HepG2 (cell line): ENCODE measurements around the gene HDLBP. TPM values are rescaled to one million over a fixed set of nuclear protein-coding genes. Genes with fewer than 3 reads are reported as not detected.

Experiments used
- MAZ ChIP-seq, 2 experiments: sonication (generic) in 1 of 2; formaldehyde crosslinking in 1 of 2; IDR thresholded peaks; 2 replicates each; pipeline versions ENCODE4 v1.5.0 to v1.6.1; 2012 to 2020; ENCODE audit warnings: low read depth in 2 of 2, mild to moderate bottlenecking in 2 of 2, borderline replicate concordance in 1 of 2, improper control_type of control experiment in 1 of 2, low read length in 1 of 2, missing genetic modification reagents in 1 of 2, moderate library complexity in 1 of 2
- RFXAP ChIP-seq: sonication (generic); formaldehyde crosslinking; IDR thresholded peaks from 2 replicates; pipeline ENCODE4 v1.4.0; 2020; ENCODE audit warnings: missing genetic modification reagents, borderline replicate concordance
- TCF7 ChIP-seq: sonication (generic); IDR thresholded peaks from 2 replicates; pipeline ENCODE4 v1.6.1; 2016; ENCODE audit warnings: antibody characterized with exemption, low read depth
- ZEB1 ChIP-seq: IDR thresholded peaks from 2 replicates; pipeline ENCODE4 v1.6.1; 2012; ENCODE audit warnings: mild to moderate bottlenecking, low read depth, inconsistent platforms; ENCODE audit not compliant: insufficient replicate concordance
- ZNF282 ChIP-seq: fragments of 450-650 bp; IDR thresholded peaks from 2 replicates; pipeline ENCODE4 v1.6.1; 2018; ENCODE audit not compliant: partially characterized antibody
- ZNF333 ChIP-seq: sonication (generic); formaldehyde crosslinking; IDR thresholded peaks from 2 replicates; pipeline ENCODE4 v1.4.0; 2020; ENCODE audit warnings: mild to moderate bottlenecking, missing genetic modification reagents, borderline replicate concordance
- ZNF709 ChIP-seq: sonication (generic); formaldehyde crosslinking; IDR thresholded peaks from 2 replicates; pipeline ENCODE4 v1.5.0; 2020; ENCODE audit warnings: mild to moderate bottlenecking, missing genetic modification reagents
- ZNF788 ChIP-seq: sonication (generic); formaldehyde crosslinking; IDR thresholded peaks from 2 replicates; pipeline ENCODE4 v1.5.0; 2020; ENCODE audit warnings: mild to moderate bottlenecking, missing genetic modification reagents, borderline replicate concordance
- polyA plus RNA-seq, 8 experiments: library from polyadenylated mRNA; depleted of rRNA in 3 of 8; stranded (reverse) in 7 of 8; unstranded in 1 of 8; fragments of >200 nt; fragmentation: Illumina TruSeq in 4 of 8; extraction: Trizol in 4 of 8; gene quantifications; 2 replicates each; pipeline versions ENCODE4 v1.2.1 to v1.2.3, GENCODE V29; 2011 to 2016; ENCODE audit warnings: low read depth in 4 of 8, missing spikeins in 1 of 8, mixed read lengths in 1 of 8; ENCODE audit not compliant: insufficient read depth in 1 of 8
- total RNA-seq, 5 experiments: library from RNA; depleted of rRNA; stranded (reverse); fragments of >200 nt; fragmentation: Illumina TruSeq; extraction: Trizol; gene quantifications; 2 replicates each; pipeline ENCODE4 v1.2.3, GENCODE V29; 2016; ENCODE audit warnings: low read depth in 1 of 5
- TF ChIP-seq, protein P1 (sequence below): IDR thresholded peaks from 2 replicates; pipeline ENCODE4 v1.6.1; 2016; ENCODE audit warnings: mild to moderate bottlenecking, missing biosample characterization, missing genetic modification reagents
- TF ChIP-seq, protein P2 (sequence below): sonication (generic); formaldehyde crosslinking; IDR thresholded peaks from 2 replicates; pipeline ENCODE4 v1.4.0; 2020; ENCODE audit warnings: missing genetic modification reagents
- TF ChIP-seq, protein P3 (sequence below): sonication (generic); formaldehyde crosslinking; IDR thresholded peaks from 2 replicates; pipeline ENCODE4 v1.4.0; 2020; ENCODE audit warnings: mild to moderate bottlenecking, missing genetic modification reagents
- TF ChIP-seq, protein P4 (sequence below): sonication (generic); formaldehyde crosslinking; IDR thresholded peaks from 2 replicates; pipeline ENCODE4 v1.4.0; 2020; ENCODE audit warnings: missing genetic modification reagents, mild to moderate bottlenecking, borderline replicate concordance
- TF ChIP-seq, protein P5 (sequence below): sonication (generic); formaldehyde crosslinking; IDR thresholded peaks from 2 replicates; pipeline ENCODE4 v1.4.0; 2020; ENCODE audit warnings: missing genetic modification reagents

HDLBP gene
- total and polyA plus RNA-seq, 2 of the 13 experiments (the other 11 are each of a cell fraction or from before 2014, with no cell fraction given) = 464 to 707 TPM

DNA sequence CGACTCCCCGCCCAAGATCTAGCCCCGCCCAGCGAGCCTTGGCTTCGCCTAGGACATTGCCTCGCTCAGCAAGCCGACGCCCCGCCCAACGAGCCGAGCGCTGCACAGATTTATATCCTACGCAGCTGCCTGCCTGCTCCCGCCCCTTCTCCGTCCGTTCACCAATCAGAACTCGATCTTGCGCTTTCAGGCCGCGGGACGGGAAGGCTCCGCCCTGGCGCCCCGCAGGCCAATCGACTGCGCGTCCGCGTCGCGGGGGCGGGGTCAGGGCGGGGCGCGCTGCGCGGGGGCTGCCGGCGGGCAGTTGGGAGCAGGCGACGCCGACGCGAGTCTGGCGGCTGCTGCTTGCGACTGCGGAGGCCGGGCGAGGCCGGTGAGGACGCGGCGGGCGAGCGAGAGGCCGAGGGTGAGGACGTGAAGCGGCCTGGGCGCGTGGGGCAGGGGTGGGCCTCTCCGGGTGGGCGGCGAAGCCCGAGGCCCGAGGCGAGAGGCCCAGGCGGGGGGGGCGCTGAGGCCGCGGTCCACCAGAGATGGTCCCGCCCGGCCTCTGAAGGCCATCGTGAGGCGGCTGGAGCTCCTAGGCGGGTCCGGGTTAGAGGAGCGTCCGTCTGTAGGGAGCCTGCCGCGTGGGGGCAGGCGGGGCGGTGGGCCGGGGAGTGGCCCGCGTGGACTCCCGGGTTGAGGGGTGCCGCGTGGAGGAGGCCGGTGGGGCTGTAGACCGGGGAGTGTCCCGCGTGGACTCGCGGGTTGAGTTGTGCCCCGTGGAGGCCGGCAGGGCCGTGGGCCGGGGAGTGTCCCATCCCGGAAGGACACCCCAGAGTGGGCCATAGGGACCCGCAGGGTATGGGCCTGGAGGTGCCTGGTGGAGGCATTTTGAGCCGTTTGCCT lies 40.8 kb upstream of the HDLBP start, which contains the start of gene FARP2 (continued):
- TF ChIP-seq, protein P1, sequence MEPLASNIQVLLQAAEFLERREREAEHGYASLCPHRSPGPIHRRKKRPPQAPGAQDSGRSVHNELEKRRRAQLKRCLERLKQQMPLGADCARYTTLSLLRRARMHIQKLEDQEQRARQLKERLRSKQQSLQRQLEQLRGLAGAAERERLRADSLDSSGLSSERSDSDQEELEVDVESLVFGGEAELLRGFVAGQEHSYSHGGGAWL (CRISPR knock-in tag) = peak; percentile 83; the same call in 1 of the 2 replicates
- no peak for TF ChIP-seq RFXAP (CRISPR knock-in tag)
- no peak for TF ChIP-seq ZNF282
- peak; percentile 84; the same call in 1 of the 2 replicates for TF ChIP-seq ZNF788 (CRISPR knock-in tag)
- TF ChIP-seq, protein P2, sequence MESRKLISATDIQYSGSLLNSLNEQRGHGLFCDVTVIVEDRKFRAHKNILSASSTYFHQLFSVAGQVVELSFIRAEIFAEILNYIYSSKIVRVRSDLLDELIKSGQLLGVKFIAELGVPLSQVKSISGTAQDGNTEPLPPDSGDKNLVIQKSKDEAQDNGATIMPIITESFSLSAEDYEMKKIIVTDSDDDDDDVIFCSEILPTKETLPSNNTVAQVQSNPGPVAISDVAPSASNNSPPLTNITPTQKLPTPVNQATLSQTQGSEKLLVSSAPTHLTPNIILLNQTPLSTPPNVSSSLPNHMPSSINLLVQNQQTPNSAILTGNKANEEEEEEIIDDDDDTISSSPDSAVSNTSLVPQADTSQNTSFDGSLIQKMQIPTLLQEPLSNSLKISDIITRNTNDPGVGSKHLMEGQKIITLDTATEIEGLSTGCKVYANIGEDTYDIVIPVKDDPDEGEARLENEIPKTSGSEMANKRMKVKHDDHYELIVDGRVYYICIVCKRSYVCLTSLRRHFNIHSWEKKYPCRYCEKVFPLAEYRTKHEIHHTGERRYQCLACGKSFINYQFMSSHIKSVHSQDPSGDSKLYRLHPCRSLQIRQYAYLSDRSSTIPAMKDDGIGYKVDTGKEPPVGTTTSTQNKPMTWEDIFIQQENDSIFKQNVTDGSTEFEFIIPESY (CRISPR knock-in tag) = peak; percentile 6; the same call in 1 of the 2 replicates
- 0 out of 2 replicates have a peak, but pooled peaks have one; percentile 7 for TF ChIP-seq MAZ (IDR thresholded peaks at IDR 0.05; ENCODE audit: borderline replicate concordance, low read depth, low read length)
- peak; percentile 97 for TF ChIP-seq MAZ (CRISPR knock-in tag; IDR thresholded peaks at IDR 0.05; ENCODE audit: low read depth)
- TF ChIP-seq, protein P3, sequence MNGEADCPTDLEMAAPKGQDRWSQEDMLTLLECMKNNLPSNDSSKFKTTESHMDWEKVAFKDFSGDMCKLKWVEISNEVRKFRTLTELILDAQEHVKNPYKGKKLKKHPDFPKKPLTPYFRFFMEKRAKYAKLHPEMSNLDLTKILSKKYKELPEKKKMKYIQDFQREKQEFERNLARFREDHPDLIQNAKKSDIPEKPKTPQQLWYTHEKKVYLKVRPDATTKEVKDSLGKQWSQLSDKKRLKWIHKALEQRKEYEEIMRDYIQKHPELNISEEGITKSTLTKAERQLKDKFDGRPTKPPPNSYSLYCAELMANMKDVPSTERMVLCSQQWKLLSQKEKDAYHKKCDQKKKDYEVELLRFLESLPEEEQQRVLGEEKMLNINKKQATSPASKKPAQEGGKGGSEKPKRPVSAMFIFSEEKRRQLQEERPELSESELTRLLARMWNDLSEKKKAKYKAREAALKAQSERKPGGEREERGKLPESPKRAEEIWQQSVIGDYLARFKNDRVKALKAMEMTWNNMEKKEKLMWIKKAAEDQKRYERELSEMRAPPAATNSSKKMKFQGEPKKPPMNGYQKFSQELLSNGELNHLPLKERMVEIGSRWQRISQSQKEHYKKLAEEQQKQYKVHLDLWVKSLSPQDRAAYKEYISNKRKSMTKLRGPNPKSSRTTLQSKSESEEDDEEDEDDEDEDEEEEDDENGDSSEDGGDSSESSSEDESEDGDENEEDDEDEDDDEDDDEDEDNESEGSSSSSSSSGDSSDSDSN (CRISPR knock-in tag) = peak; percentile 95; the same call in 1 of the 2 replicates
- no peak; the same call in 1 of the 2 replicates for TF ChIP-seq ZNF333 (CRISPR knock-in tag)
- no peak for TF ChIP-seq ZEB1
- peak; percentile 50; the same call in 1 of the 2 replicates for TF ChIP-seq ZNF709 (CRISPR knock-in tag)
- TF ChIP-seq, protein P4, sequence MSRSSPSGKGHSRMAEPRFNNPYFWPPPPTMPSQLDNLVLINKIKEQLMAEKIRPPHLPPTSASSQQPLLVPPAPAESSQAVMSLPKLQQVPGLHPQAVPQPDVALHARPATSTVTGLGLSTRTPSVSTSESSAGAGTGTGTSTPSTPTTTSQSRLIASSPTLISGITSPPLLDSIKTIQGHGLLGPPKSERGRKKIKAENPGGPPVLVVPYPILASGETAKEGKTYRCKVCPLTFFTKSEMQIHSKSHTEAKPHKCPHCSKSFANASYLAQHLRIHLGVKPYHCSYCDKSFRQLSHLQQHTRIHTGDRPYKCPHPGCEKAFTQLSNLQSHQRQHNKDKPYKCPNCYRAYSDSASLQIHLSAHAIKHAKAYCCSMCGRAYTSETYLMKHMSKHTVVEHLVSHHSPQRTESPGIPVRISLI (CRISPR knock-in tag) = no peak
- TF ChIP-seq, protein P5, sequence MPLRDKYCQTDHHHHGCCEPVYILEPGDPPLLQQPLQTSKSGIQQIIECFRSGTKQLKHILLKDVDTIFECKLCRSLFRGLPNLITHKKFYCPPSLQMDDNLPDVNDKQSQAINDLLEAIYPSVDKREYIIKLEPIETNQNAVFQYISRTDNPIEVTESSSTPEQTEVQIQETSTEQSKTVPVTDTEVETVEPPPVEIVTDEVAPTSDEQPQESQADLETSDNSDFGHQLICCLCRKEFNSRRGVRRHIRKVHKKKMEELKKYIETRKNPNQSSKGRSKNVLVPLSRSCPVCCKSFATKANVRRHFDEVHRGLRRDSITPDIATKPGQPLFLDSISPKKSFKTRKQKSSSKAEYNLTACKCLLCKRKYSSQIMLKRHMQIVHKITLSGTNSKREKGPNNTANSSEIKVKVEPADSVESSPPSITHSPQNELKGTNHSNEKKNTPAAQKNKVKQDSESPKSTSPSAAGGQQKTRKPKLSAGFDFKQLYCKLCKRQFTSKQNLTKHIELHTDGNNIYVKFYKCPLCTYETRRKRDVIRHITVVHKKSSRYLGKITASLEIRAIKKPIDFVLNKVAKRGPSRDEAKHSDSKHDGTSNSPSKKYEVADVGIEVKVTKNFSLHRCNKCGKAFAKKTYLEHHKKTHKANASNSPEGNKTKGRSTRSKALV (CRISPR knock-in tag) = no peak
- TF ChIP-seq TCF7 = no peak
